ENCODE data around the gene PDCD2L. TPM values are rescaled to one million over a fixed set of nuclear protein-coding genes. Genes with fewer than 3 reads are reported as not detected.

Gene PDCD2L
- total and polyA plus RNA-seq, 2 of the 8 experiments (the other 6 are each of a cell fraction or from before 2014, with no cell fraction given), result 51.5 to 78.1 TPM

DNA sequence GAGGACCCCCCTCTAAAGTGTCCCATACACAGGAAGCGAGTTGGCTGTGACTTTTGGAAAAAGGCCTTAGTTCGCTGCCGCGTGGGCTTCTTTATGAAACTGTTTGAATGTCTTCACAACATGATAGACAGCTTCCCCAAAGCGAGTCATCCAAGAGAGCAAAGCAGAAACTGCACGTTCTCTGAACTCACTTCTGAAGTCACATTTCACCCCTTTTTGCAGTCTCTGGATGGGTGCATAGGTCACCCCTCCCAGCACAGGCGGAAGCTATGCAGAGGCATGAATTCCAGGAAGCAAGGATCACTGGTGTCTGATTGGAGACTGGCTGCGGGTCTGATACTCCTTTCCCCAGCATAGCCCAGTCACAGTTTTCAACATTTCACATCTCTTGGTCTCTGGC, 28.6 kb upstream of the PDCD2L start:
- H2BK120ac ChIP-seq (replicated peaks; ENCODE audit: low read depth, low read length), result no peak overlapping the region
- H2AK5ac ChIP-seq (ENCODE audit: low read depth, low read length), result no peak overlapping the region
- WGBS, 2 experiments (ENCODE audit: extremely low coverage in 1 of 2, insufficient coverage in 1 of 2, insufficient read length in 1 of 2, insufficient replicate concordance in 2 of 2, low coverage in 1 of 2, low lambda C conversion rate in 2 of 2, missing lambda C conversion rate in 1 of 2), result 94% methylated on average over 8 of the region's 8 CpGs; no CpG with 5 or more reads in 1 of the 2 experiments
- H3K14ac ChIP-seq (ENCODE audit: insufficient read length), result no peak overlapping the region
- no peak overlapping the region for H3K4me3 ChIP-seq (ENCODE audit: extremely low read depth in 1 of 4, insufficient read depth in 2 of 4, low read depth in 3 of 4, low read length in 4 of 4)
- H3K56ac ChIP-seq (replicated peaks; ENCODE audit: insufficient read length, low read depth, low read length), result no peak overlapping the region
- H2BK15ac ChIP-seq (ENCODE audit: low read length), result no peak overlapping the region
- no peak overlapping the region for H3K27ac ChIP-seq (ENCODE audit: low read depth, low read length)
- no peak overlapping the region for H3K23ac ChIP-seq (ENCODE audit: insufficient read length)
- no peak overlapping the region for H3K9ac ChIP-seq (replicated peaks in 1 of 4; ENCODE audit: extremely low read depth in 1 of 4, low read depth in 3 of 4, low read length in 3 of 4)
- H4K8ac ChIP-seq (ENCODE audit: extremely low read depth, insufficient read depth, low read length), result no peak overlapping the region
- POLR2A ChIA-PET (ENCODE audit: partially characterized antibody), result interaction anchor here (1.0 to 2.5 kb wide), 2 partner anchors 9 kb away, joined by 4 to 10 read pairs; partner anchors contain the start of gene GPI
- no peak overlapping the region for H3K4me2 ChIP-seq (ENCODE audit: insufficient read depth in 1 of 2, low read depth in 2 of 2, low read length in 2 of 2)
- CTCF ChIA-PET (ENCODE audit: partially characterized antibody), result no interaction called here
- DNase-seq (ENCODE audit: low read depth in 1 of 2, low spot score in 2 of 2) (no peak), FAIRE-seq (no peak)
- H3K4me1 ChIP-seq (replicated peaks in 1 of 4; ENCODE audit: control insufficient read depth in 3 of 4, insufficient read depth in 4 of 4, low read length in 3 of 4), result no peaks in the 10 kb centered on the region
- H2BK5ac ChIP-seq (ENCODE audit: low read depth, low read length), result no peak overlapping the region; the same call in 1 of the 2 replicates
- H3K79me1 ChIP-seq (ENCODE audit: low read depth, low read length), result no peaks in the 10 kb centered on the region; the same call in none of the 2 replicates
- no peak overlapping the region for H4K5ac ChIP-seq (ENCODE audit: insufficient read length, low read depth, low read length)
- no peak overlapping the region for H4K91ac ChIP-seq (replicated peaks; ENCODE audit: insufficient read length, low read length)
- H3K23me2 ChIP-seq (ENCODE audit: low read depth, low read length), result 0 out of 2 replicates have a peak, but pooled peaks cover 2% of the 10 kb centered on the region
- no peak overlapping the region for H2BK12ac ChIP-seq (ENCODE audit: low read depth, low read length)
- no peak overlapping the region for H2AFZ ChIP-seq (ENCODE audit: low read length)
- H4K20me1 ChIP-seq (replicated peaks in 1 of 2; ENCODE audit: control insufficient read depth in 1 of 2, insufficient read depth in 2 of 2, low read length in 2 of 2), result peaks cover 5 to 13% of the 10 kb centered on the region in 2 experiments
- no peak overlapping the region for H2BK20ac ChIP-seq (ENCODE audit: low read length)
- peaks cover 0 to 6% of the 10 kb centered on the region in 2 experiments; a peak in 1 of 4 replicates for H3K79me2 ChIP-seq (ENCODE audit: control insufficient read depth in 1 of 2, insufficient read depth in 2 of 2, low read length in 2 of 2)
- H3K36me3 ChIP-seq (ENCODE audit: control insufficient read depth in 2 of 4, insufficient read depth in 4 of 4, low read length in 3 of 4), result peaks cover 33 to 53% (median 42%) of the 10 kb centered on the region in 4 experiments
- H3K4ac ChIP-seq (replicated peaks; ENCODE audit: insufficient read length, low read depth, low read length), result no peak overlapping the region
- H3K9me3 ChIP-seq (ENCODE audit: insufficient read depth in 2 of 2, low read depth in 1 of 2, low read length in 1 of 2), result no peaks in the 10 kb centered on the region
- no peak overlapping the region for H3K18ac ChIP-seq (ENCODE audit: extremely low read depth, low read length)
- no peaks in the 10 kb centered on the region for H3K27me3 ChIP-seq (replicated peaks in 1 of 4; ENCODE audit: control insufficient read depth in 3 of 4, extremely low read depth in 1 of 4, insufficient read depth in 3 of 4, low read length in 3 of 4)
- no peak for TF ChIP-seq ATF2 (IDR thresholded peaks at IDR 0.05; ENCODE audit: low read length)
- TF ChIP-seq HDAC6 (IDR thresholded peaks at IDR 0.05; ENCODE audit: low read depth, low read length), result no peak
- TF ChIP-seq SUZ12 (IDR thresholded peaks at IDR 0.05; ENCODE audit: low read length), result no peak
- no peak for TF ChIP-seq MAX (IDR thresholded peaks at IDR 0.05)
- no peak for TF ChIP-seq CREB1 (IDR thresholded peaks at IDR 0.05)
- no peak for TF ChIP-seq CTCF (IDR thresholded peaks at IDR 0.05; ENCODE audit: control extremely low read depth in 1 of 3, insufficient read depth in 1 of 3, low read depth in 1 of 3, low read length in 3 of 3)
- no peak for TF ChIP-seq SP2 (IDR thresholded peaks at IDR 0.05; ENCODE audit: low read length)
- TF ChIP-seq SAP30 (IDR thresholded peaks at IDR 0.05; ENCODE audit: insufficient read depth, insufficient replicate concordance, low read length), result no peak
- no peak for TF ChIP-seq NANOG (IDR thresholded peaks at IDR 0.05; ENCODE audit: insufficient read depth, low read depth, low read length, poor library complexity, severe bottlenecking)
